ENCODE data around the gene TTN. TPM values are rescaled to one million over a fixed set of nuclear protein-coding genes. Genes with fewer than 3 reads are reported as not detected.

TTN gene
- total RNA-seq, 4 donors from 2014 or later: 1.8 to 10.0 (median 7.2) TPM

DNA sequence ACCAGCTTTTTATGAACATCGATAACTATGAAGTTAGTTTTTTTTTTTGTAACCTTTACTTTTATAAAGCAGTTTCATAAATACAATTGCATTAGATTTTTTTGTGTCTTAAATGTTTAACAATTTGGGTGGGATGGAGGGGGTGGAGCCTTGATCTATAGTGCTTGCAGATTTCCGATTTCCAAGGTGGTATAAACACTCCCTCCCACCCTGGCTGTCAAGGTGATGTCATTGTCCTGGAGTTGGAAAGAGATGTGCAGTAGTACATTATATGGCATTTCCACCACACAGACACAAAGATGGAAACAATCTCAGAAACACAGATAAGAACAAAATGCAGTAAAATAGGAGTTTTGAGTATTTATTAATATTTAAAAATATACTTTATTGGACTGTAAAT lies 114.4 kb downstream of the TTN start:
- TF ChIP-seq CTCF (IDR thresholded peaks at IDR 0.05) (no peak), POLR2A (IDR thresholded peaks at IDR 0.05) (no peak)
- intact Hi-C loops (cut with DNase I; ENCODE audit: low total_unique reads): no loop called here
- no peaks in the 10 kb centered on the region for H3K4me1 ChIP-seq
- DNase-seq: no peak
- H3K4me3 ChIP-seq: no peak overlapping the region
- no peaks in the 10 kb centered on the region for H3K27me3 ChIP-seq
- H3K9me3 ChIP-seq: no peaks in the 10 kb centered on the region
- no peak overlapping the region for H3K27ac ChIP-seq
- no peaks in the 10 kb centered on the region for H3K36me3 ChIP-seq

GRCh38 chr2:178689808-178690207 lies 117.4 kb downstream of the TTN start:
- H3K4me1 ChIP-seq: no peaks in the 10 kb centered on the region
- H3K27me3 ChIP-seq: no peaks in the 10 kb centered on the region
- H3K4me3 ChIP-seq: no peak overlapping the region
- no peak overlapping the region for H3K27ac ChIP-seq
- DNase-seq: no peak
- H3K9me3 ChIP-seq: no peaks in the 10 kb centered on the region
- no peak for TF ChIP-seq POLR2A (IDR thresholded peaks at IDR 0.05)
- intact Hi-C loops (cut with DNase I; ENCODE audit: low total_unique reads): no loop called here
- no peaks in the 10 kb centered on the region for H3K36me3 ChIP-seq

DNA sequence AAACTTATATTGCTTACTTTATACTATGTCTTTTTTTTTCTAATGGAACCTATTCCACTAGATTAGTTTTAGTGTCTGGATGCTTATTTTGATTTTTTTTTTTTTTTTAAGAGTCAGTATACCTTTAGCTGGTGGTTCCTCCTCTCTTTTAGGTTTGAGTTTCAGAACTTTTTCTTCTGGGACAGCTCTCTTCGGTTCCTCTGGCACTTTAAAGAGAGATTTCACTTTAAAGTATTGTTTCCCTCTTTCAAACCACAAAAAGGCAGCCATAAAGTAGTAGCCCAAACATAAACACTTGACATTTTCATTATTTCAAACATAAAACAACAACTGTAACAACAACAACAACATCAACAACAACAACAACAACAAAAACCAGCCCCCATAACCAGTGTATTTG lies 123.3 kb downstream of the TTN start:
- Histone ChIP-seq H3K4me3 (no peak overlapping the region), H3K9me3 (no peaks in the 10 kb centered on the region), H3K4me1 (no peaks in the 10 kb centered on the region), H3K27me3 (no peaks in the 10 kb centered on the region), H3K36me3 (no peaks in the 10 kb centered on the region), H3K27ac (no peak overlapping the region)
- DNase-seq: no peak
- intact Hi-C loops (cut with DNase I; ENCODE audit: low total_unique reads): no loop called here
- TF ChIP-seq POLR2A (IDR thresholded peaks at IDR 0.05) (no peak), CTCF (IDR thresholded peaks at IDR 0.05) (no peak)

DNA sequence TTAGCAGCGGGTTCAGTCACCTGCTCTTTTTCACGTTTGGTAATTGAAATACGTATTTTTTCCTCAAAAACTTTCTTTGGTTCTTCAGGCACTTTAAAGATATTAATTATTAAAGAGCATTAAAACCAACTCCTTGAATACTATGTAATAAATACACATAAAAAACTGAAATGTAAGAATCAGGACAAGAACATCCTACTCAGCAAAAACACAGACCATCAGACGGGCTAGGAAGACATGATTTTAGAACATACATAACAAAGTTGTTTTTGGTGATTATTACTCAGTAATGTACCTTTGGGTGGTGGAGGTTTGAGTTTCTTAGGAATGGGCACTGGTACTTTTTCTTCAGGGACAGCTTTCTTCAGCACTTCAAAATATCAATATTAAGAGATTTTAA lies 126.1 kb downstream of the TTN start:
- no peak for DNase-seq
- no peak for TF ChIP-seq POLR2A (IDR thresholded peaks at IDR 0.05)
- no peak for TF ChIP-seq CTCF (IDR thresholded peaks at IDR 0.05)
- H3K36me3 ChIP-seq: no peaks in the 10 kb centered on the region
- no peaks in the 10 kb centered on the region for H3K27me3 ChIP-seq
- no peak overlapping the region for H3K27ac ChIP-seq
- no peak overlapping the region for H3K4me3 ChIP-seq
- H3K4me1 ChIP-seq: no peaks in the 10 kb centered on the region
- H3K9me3 ChIP-seq: no peaks in the 10 kb centered on the region
- intact Hi-C loops (cut with DNase I; ENCODE audit: low total_unique reads): no loop called here

GRCh38 chr2:178679891-178680290 lies 127.3 kb downstream of the TTN start:
- H3K27me3 ChIP-seq: no peaks in the 10 kb centered on the region
- H3K9me3 ChIP-seq: no peaks in the 10 kb centered on the region
- H3K27ac ChIP-seq: no peak overlapping the region
- intact Hi-C loops (cut with DNase I; ENCODE audit: low total_unique reads): no loop called here
- no peak for TF ChIP-seq POLR2A (IDR thresholded peaks at IDR 0.05)
- TF ChIP-seq CTCF (IDR thresholded peaks at IDR 0.05): no peak
- H3K4me3 ChIP-seq: no peak overlapping the region
- H3K36me3 ChIP-seq: no peaks in the 10 kb centered on the region
- no peaks in the 10 kb centered on the region for H3K4me1 ChIP-seq
- DNase-seq: no peak

DNA sequence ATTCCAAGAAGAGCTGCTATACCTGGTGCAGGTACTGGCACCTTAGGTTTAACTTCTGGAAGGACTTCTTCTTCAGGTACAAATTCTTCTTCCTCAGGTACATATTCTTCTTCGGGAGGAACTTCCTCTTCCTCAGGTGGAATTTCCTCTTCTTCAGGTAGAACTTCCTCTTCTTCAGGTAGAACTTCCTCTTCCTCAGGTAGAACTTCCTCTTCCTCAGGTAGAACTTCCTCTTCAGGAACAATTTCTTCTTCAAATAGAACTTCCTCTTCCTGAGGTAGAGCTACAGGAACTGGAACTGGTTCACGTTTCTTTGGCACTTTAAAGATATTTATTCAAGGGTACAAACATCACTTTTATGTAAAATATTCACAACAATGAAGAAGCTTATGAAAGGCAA lies 129.6 kb downstream of the TTN start:
- TF ChIP-seq POLR2A (IDR thresholded peaks at IDR 0.05) (no peak), CTCF (IDR thresholded peaks at IDR 0.05) (no peak)
- intact Hi-C loops (cut with DNase I; ENCODE audit: low total_unique reads): no loop called here
- Histone ChIP-seq H3K4me1 (no peaks in the 10 kb centered on the region), H3K4me3 (no peak overlapping the region), H3K27ac (no peak overlapping the region), H3K27me3 (no peaks in the 10 kb centered on the region), H3K9me3 (no peaks in the 10 kb centered on the region), H3K36me3 (no peaks in the 10 kb centered on the region)
- DNase-seq: no peak

Data from uterus (tissue), 4 donors.